Sigmoid colon (tissue), 4 donors: ENCODE results near the gene ZNF574.

Experiments
- CTCF ChIP-seq, 4 experiments: fragments of 450-650 bp in 3 of 4; fragments of 200-600 bp in 1 of 4; IDR thresholded peaks; one replicate each; pipeline ENCODE4 v1.5.1; 2016 to 2019; ENCODE audit warnings: antibody characterized with exemption in 4 of 4, mild to moderate bottlenecking in 3 of 4, moderate library complexity in 2 of 4
- EP300 ChIP-seq, 4 donors: sonication (generic); formaldehyde crosslinking; IDR thresholded peaks; one replicate each; pipeline ENCODE4 v1.6.1; 2017; ENCODE audit warnings: antibody characterized with exemption in 4 of 4
- POLR2AphosphoS5 ChIP-seq, 4 donors: sonication (generic); formaldehyde crosslinking; IDR thresholded peaks; one replicate each; pipeline ENCODE4 v1.6.1; 2017; ENCODE audit warnings: antibody characterized with exemption in 4 of 4

GRCh38 chr19:42125536-42125935 lies 49.6 kb downstream of the ZNF574 start:
- TF ChIP-seq POLR2AphosphoS5 (IDR thresholded peaks at IDR 0.05) (no peak), EP300 (IDR thresholded peaks at IDR 0.05) (no peak), CTCF (IDR thresholded peaks at IDR 0.05) (no peak)
